Measurements from ENCODE around the gene PPEF1. TPM values are rescaled to one million over a fixed set of nuclear protein-coding genes. Genes with fewer than 3 reads are reported as not detected.
"Not testable (repeated sequence)": the region's sequence is repeated elsewhere in the genome, so short reads cannot be mapped to it uniquely, and the experiment has no call there.

PPEF1 gene
- total RNA-seq, 1 donor from 2014 or later: not detected

DNA sequence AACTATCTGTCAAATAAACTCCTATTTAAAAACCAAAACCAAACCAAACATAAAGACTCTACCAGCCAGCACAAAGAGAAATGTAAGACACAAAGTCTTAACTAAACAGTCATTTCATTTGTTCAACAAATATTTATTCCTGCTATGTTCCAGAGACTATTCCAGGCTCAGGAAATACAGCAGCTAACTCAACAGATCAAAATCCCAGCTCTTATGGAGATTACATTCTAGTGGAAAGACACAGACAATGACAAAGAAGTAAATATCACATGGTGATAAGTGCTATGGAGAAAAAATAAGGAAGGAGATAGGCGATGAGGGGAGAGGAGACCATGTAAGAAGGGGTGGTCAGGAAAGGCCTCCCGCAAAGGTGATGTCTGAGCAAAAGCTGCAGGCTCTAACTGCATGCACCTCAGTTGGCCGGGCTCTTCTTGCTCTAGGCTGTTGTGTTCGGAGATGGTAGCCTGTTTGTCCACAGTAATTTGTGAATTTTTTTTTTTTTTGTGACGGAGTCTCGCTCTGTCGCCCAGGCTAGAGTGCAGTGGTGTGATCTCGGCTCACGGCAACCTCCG lies 15.1 kb downstream of the PPEF1 start:
- Histone ChIP-seq H3K4me3 (ENCODE audit: low read depth, low read length) (no peak overlapping the region), H3K27me3 (ENCODE audit: control insufficient read depth, insufficient read depth, low read length) (no peaks in the 10 kb centered on the region), H3K36me3 (ENCODE audit: control insufficient read depth, insufficient read depth, low read length) (no peaks in the 10 kb centered on the region)
- DNase-seq (ENCODE audit: low read depth) (no peak), FAIRE-seq (no peak)
- TF ChIP-seq CTCF (IDR thresholded peaks at IDR 0.05; ENCODE audit: insufficient read depth, low read length, severe bottlenecking): no peak

GRCh38 chrX:18725310-18725943 lies 18.0 kb downstream of the PPEF1 start:
- no peak for DNase-seq (ENCODE audit: low read depth)

DNA sequence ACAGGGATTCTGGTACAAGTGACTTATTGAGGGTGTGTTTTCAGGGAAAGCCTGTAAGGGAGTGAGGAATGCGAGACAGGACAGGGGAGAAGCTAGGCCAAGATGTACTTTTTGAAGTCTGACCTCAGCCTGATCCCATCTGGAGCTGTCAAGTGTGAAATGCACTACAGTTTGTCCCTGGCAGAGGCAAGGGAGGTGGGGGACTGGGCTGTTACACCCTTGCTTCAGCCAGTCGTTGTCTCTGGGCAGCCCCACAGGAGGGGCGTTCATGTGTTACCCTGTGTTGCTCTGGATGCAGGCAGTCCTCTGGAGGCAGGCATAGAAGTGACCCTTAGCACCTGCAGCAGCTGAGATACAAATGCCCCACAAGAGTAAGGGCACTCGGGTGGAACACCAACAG lies 25.8 kb downstream of the PPEF1 start:
- H3K36me3 ChIP-seq (ENCODE audit: control insufficient read depth, insufficient read depth, low read length): no peaks in the 10 kb centered on the region
- FAIRE-seq (no peak), DNase-seq (ENCODE audit: low read depth) (no peak)
- H3K4me3 ChIP-seq (ENCODE audit: low read depth, low read length): no peak overlapping the region
- H3K27me3 ChIP-seq (ENCODE audit: control insufficient read depth, insufficient read depth, low read length): no peaks in the 10 kb centered on the region
- TF ChIP-seq CTCF (IDR thresholded peaks at IDR 0.05; ENCODE audit: insufficient read depth, low read length, severe bottlenecking): no peak

More at GRCh38 chrX:18725310-18725943, 18.0 kb downstream of the PPEF1 start:
- no peak for TF ChIP-seq CTCF (IDR thresholded peaks at IDR 0.05; ENCODE audit: insufficient read depth, low read length, severe bottlenecking)
- H3K4me3 ChIP-seq (ENCODE audit: low read depth, low read length): no peak overlapping the region
- H3K36me3 ChIP-seq (ENCODE audit: control insufficient read depth, insufficient read depth, low read length): no peaks in the 10 kb centered on the region
- H3K27me3 ChIP-seq (ENCODE audit: control insufficient read depth, insufficient read depth, low read length): no peaks in the 10 kb centered on the region
- peak; percentile 73 for FAIRE-seq

GRCh38 chrX:18739609-18740008 lies 32.2 kb downstream of the PPEF1 start:
- H3K27me3 ChIP-seq (ENCODE audit: control insufficient read depth, insufficient read depth, low read length); H3K4me3 ChIP-seq (ENCODE audit: low read depth, low read length); FAIRE-seq: not testable (repeated sequence)

DNA sequence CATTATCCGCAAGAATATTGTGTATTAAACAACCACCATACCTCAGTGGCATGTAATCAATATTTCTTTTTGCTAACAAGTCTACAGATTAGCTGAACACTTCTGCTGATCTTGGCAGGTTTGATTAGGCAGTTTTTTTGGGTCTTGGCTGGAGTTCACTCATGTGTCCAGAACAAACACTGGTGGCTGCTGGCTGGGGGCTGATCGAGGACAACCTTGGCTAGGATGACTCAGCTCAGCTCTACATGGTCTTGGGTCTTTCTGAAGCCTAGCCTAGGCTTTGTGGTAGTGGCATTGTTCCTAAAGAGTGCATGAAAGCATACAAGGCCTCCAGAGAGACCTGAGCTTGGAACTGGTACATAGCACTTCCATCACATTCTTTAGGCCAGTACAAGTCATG lies 41.1 kb downstream of the PPEF1 start:
- Histone ChIP-seq H3K27me3 (ENCODE audit: control insufficient read depth, insufficient read depth, low read length) (no peaks in the 10 kb centered on the region), H3K36me3 (ENCODE audit: control insufficient read depth, insufficient read depth, low read length) (no peaks in the 10 kb centered on the region), H3K4me3 (ENCODE audit: low read depth, low read length) (no peak overlapping the region)
- FAIRE-seq (no peak), DNase-seq (ENCODE audit: low read depth) (no peak)
- TF ChIP-seq CTCF (IDR thresholded peaks at IDR 0.05; ENCODE audit: insufficient read depth, low read length, severe bottlenecking): no peak

More at GRCh38 chrX:18739609-18740008, 32.2 kb downstream of the PPEF1 start:
- not testable (repeated sequence) for DNase-seq (ENCODE audit: low read depth); H3K36me3 ChIP-seq (ENCODE audit: control insufficient read depth, insufficient read depth, low read length)

DNA sequence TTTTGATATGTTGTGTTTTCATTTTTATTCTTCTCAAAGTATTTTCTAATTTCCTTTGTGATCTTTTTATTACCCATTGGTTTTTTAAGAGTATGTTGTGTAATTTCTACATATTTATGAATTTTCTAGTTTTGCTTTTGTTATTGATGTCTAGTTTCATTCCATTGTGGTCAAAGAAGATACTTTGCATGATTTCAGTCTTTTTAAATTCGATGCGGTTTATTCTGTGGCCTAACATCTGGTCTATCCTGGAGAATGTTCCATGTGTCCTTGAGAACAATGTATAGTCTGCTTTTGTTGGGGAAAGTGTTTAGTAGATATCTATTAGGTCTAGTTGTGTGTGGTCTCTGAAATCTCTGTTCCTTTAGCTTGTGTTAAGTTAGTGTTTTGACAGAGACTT lies 46.2 kb downstream of the PPEF1 start:
- no peak for FAIRE-seq
- DNase-seq (ENCODE audit: low read depth): no peak
- Histone ChIP-seq H3K4me3 (ENCODE audit: low read depth, low read length) (no peak overlapping the region), H3K27me3 (ENCODE audit: control insufficient read depth, insufficient read depth, low read length) (no peaks in the 10 kb centered on the region), H3K36me3 (ENCODE audit: control insufficient read depth, insufficient read depth, low read length) (no peaks in the 10 kb centered on the region)
- no peak for TF ChIP-seq CTCF (IDR thresholded peaks at IDR 0.05; ENCODE audit: insufficient read depth, low read length, severe bottlenecking)
